ENCODE results near the gene DHX57.

DHX57 gene

GRCh38 chr2:38788306-38788705, 87.4 kb downstream of the DHX57 start:
- TF ChIP-seq CTCF (IDR thresholded peaks at IDR 0.05; ENCODE audit: borderline replicate concordance, control extremely low read depth, extremely low read depth, insufficient read depth, missing control alignments) = no peak
- DNase-seq (ENCODE audit: low spot score) = no peak
- in situ Hi-C loops (cut with MboI; ENCODE audit: low sequenced_read_pairs, unreplicated experiment) = no loop called here

GRCh38 chr2:38783586-38783985, 92.1 kb downstream of the DHX57 start:
- in situ Hi-C loops (cut with MboI; ENCODE audit: low sequenced_read_pairs, unreplicated experiment) = no loop called here
- TF ChIP-seq CTCF (IDR thresholded peaks at IDR 0.05; ENCODE audit: borderline replicate concordance, control extremely low read depth, extremely low read depth, insufficient read depth, missing control alignments) = no peak
- no peak for DNase-seq (ENCODE audit: low spot score)

GRCh38 chr2:38778687-38779082, 97.0 kb downstream of the DHX57 start:
- in situ Hi-C loops (cut with MboI; ENCODE audit: low sequenced_read_pairs, unreplicated experiment) = no loop called here
- DNase-seq (ENCODE audit: low spot score) = no peak
- no peak for TF ChIP-seq CTCF (IDR thresholded peaks at IDR 0.05; ENCODE audit: borderline replicate concordance, control extremely low read depth, extremely low read depth, insufficient read depth, missing control alignments)

- TF ChIP-seq CTCF (IDR thresholded peaks at IDR 0.05; ENCODE audit: borderline replicate concordance, control extremely low read depth, extremely low read depth, insufficient read depth, missing control alignments) = no peak
- in situ Hi-C loops (cut with MboI; ENCODE audit: low sequenced_read_pairs, unreplicated experiment) = no loop called here
- DNase-seq (ENCODE audit: low spot score) = no peak
Observed at GRCh38 chr2:38776531-38776930, 99.2 kb downstream of the DHX57 start.

GRCh38 chr2:38775921-38776225, 99.9 kb downstream of the DHX57 start:
- no peak for DNase-seq (ENCODE audit: low spot score)
- in situ Hi-C loops (cut with MboI; ENCODE audit: low sequenced_read_pairs, unreplicated experiment) = no loop called here
- TF ChIP-seq CTCF (IDR thresholded peaks at IDR 0.05; ENCODE audit: borderline replicate concordance, control extremely low read depth, extremely low read depth, insufficient read depth, missing control alignments) = no peak

GRCh38 chr2:38775097-38775920, 100.4 kb downstream of the DHX57 start:
- in situ Hi-C loops (cut with MboI; ENCODE audit: low sequenced_read_pairs, unreplicated experiment) = no loop called here
- DNase-seq (ENCODE audit: low spot score) = no peak
- TF ChIP-seq CTCF (IDR thresholded peaks at IDR 0.05; ENCODE audit: borderline replicate concordance, control extremely low read depth, extremely low read depth, insufficient read depth, missing control alignments) = no peak
